Rectal smooth muscle tissue (tissue), 1 donor: ENCODE results near the gene ACTA2.

ENCODE experiments used
- H3K27ac ChIP-seq: one replicate; pipeline ENCODE4 v1.7.0; 2013; ENCODE audit warnings: low read depth, low read length, inconsistent platforms
- H3K27me3 ChIP-seq: one replicate; pipeline ENCODE4 v1.7.0; 2013; ENCODE audit warnings: low read length; ENCODE audit not compliant: control insufficient read depth, insufficient read depth
- H3K36me3 ChIP-seq: one replicate; pipeline ENCODE4 v1.7.0; 2013; ENCODE audit warnings: low read length; ENCODE audit not compliant: control insufficient read depth, insufficient read depth
- H3K4me1 ChIP-seq: one replicate; pipeline ENCODE4 v1.7.0; 2013; ENCODE audit warnings: low read length; ENCODE audit not compliant: control insufficient read depth, insufficient read depth
- H3K4me3 ChIP-seq: one replicate; pipeline ENCODE4 v1.7.0; 2013; ENCODE audit warnings: low read length
- H3K9ac ChIP-seq: one replicate; pipeline ENCODE4 v1.7.0; 2013; ENCODE audit warnings: low read length

The ACTA2 gene

DNA sequence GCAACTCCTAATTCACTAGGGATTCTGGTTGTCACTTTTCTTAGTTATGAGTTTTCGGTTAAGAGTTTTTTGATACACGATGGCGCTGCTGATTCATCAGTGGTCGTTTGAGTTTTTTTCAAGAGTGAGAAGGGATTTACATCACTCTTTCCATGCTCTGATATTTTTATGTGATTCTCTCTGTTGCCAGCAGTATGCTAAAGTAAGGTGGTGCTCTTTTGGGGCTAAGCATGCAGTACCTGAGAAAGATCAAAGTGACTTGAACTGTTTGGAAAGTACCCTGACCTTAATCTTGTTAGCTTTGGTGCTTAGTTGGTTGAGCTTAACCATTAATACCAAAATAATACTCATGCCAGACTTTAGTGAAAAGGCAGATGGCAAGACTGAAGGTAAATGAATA lies 44.4 kb downstream of the ACTA2 start:
- Histone ChIP-seq H3K27me3 (no peaks in the 10 kb centered on the region), H3K4me3 (no peak overlapping the region), H3K4me1 (no peaks in the 10 kb centered on the region), H3K27ac (no peak overlapping the region), H3K36me3 (peaks cover 2% of the 10 kb centered on the region), H3K9ac (no peak overlapping the region)

GRCh38 chr10:88906921-88907320 lies 45.7 kb downstream of the ACTA2 start:
- H3K36me3 ChIP-seq, result peaks cover 2% of the 10 kb centered on the region
- no peak overlapping the region for H3K9ac ChIP-seq
- H3K4me1 ChIP-seq, result no peaks in the 10 kb centered on the region
- no peaks in the 10 kb centered on the region for H3K27me3 ChIP-seq
- no peak overlapping the region for H3K27ac ChIP-seq
- no peak overlapping the region for H3K4me3 ChIP-seq

DNA sequence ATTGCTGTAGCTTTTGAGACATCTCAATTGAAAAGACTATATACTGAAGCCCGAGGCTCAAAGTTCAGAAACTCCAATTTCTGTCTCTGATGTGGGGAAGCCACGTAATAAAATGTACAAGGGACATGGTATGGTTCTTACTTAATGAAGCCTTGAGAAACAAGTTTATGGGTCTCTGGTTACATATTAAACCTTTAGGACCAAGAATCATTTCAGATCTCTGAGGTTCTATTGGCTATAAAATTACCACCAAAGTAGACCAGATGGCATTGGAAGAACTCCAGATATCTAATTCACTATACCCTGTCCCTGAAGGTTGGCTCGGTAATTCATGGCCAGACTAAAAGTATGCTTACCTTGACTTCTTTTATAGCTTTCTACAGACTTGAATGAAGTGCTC lies 48.9 kb downstream of the ACTA2 start:
- Histone ChIP-seq H3K9ac (no peak overlapping the region), H3K4me1 (no peaks in the 10 kb centered on the region), H3K27me3 (no peaks in the 10 kb centered on the region), H3K4me3 (no peak overlapping the region), H3K27ac (no peak overlapping the region), H3K36me3 (peaks cover 2% of the 10 kb centered on the region)

DNA sequence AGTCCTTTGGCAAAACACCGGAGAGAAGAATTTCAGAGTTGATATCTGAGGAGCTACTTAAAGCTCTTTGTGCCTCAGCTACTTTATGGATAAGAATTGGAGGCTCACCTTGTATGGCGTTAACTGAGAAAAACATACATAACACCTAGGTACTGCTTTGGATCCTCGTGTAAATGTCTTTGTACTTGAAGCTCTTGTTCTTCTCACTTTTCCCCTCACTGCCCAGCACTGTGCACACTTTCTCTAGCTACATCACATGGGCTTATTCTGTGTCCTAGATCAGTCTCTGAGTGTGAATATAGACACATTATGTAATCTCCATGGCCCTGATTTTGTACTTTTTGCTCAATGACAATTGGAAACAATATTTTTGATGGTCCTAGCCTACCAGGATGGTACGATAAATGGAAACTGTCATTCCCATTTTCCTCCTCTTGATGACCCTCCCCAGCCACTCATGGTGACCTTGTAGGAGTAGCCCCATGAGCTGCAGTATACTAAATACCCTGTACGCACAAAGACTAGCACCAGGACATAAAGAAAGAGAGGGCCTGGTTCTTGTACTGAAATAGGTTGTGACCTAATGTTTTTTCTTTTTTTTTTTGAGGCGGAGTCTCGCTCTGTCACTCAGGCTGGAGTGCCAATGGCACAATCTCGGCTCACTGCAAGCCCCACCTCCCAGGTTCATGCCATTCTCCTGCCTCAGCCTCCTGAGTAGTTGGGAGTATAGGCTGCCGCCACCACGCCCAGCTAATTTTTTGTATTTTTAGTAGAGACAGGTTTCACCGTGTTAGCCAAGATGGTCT lies 50.4 kb downstream of the ACTA2 start:
- no peaks in the 10 kb centered on the region for H3K4me1 ChIP-seq
- peaks cover 2% of the 10 kb centered on the region for H3K36me3 ChIP-seq

DNA sequence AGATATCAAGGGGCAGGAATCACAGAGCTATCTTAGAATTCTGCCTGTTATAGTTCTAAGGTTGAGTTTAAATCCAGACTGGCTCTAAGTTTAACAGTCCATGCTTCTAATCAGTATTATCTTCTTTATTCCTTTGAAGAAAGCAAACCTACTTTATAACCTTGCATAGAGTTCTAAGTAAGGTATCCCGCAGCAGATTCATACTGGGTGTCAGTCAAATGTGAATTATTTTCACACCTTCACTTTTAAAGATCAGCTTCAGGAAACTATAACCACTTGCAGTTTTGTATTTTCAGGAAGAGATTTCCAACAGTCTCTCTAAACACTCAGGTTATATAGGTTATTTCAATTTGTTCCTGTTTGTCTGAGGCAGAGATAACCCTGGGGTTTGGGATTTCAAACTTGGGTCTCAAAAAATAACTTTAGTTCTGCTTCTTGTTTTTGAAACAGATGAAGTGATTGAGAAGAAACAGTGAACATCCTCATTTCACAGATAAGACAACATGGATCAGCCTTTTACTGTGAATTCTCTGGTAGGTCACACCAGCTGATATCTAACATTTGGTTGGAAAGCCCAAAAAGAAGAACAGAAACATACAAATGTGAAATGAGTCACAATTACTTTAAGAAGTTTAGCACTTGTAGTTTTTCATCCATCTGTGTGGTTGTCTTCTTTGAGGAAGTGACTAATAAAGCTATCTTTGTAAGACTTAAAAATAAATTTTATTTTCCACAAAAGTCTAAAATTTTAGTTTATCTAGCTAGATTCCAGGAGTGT lies 51.2 kb downstream of the ACTA2 start:
- Histone ChIP-seq H3K27me3 (no peaks in the 10 kb centered on the region), H3K9ac (no peak overlapping the region), H3K4me1 (peaks cover 1% of the 10 kb centered on the region), H3K4me3 (no peak overlapping the region), H3K36me3 (no peaks in the 10 kb centered on the region), H3K27ac (no peak overlapping the region)

More for the DNA sequence above, 50.4 kb downstream of the ACTA2 start:
- Histone ChIP-seq H3K9ac (no peak overlapping the region), H3K27me3 (no peaks in the 10 kb centered on the region), H3K27ac (peak overlapping the region; percentile 6), H3K4me3 (no peak overlapping the region)

DNA sequence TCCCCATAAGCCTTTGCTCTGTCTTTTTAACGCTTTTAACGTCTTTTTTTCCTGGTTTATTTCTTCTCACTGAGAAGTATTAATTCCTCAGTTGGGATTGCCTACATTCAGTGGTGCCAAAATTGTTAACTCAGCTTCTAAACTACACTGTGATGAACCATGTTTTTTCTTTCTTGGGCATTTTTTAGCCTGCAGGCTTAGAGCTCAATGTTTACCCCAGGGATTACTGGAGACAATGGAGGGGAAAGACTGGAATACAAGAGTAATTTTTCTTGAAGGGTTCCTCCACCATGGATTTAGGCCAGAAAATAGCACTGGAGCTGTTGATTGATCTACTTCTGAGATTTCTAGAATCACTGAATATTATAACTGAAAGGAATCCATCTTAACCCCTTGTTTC lies 52.7 kb downstream of the ACTA2 start:
- H3K4me3 ChIP-seq, result no peak overlapping the region
- H3K9ac ChIP-seq, result no peak overlapping the region
- H3K27me3 ChIP-seq, result no peaks in the 10 kb centered on the region
- H3K36me3 ChIP-seq, result peaks cover 4% of the 10 kb centered on the region
- no peak overlapping the region for H3K27ac ChIP-seq
- peaks cover 3% of the 10 kb centered on the region for H3K4me1 ChIP-seq

GRCh38 chr10:88898727-88899126 lies 53.8 kb downstream of the ACTA2 start:
- H3K27ac ChIP-seq, result no peak overlapping the region
- peaks cover 6% of the 10 kb centered on the region for H3K36me3 ChIP-seq
- H3K4me1 ChIP-seq, result peaks cover 3% of the 10 kb centered on the region
- H3K4me3 ChIP-seq, result no peak overlapping the region
- no peaks in the 10 kb centered on the region for H3K27me3 ChIP-seq
- no peak overlapping the region for H3K9ac ChIP-seq

DNA sequence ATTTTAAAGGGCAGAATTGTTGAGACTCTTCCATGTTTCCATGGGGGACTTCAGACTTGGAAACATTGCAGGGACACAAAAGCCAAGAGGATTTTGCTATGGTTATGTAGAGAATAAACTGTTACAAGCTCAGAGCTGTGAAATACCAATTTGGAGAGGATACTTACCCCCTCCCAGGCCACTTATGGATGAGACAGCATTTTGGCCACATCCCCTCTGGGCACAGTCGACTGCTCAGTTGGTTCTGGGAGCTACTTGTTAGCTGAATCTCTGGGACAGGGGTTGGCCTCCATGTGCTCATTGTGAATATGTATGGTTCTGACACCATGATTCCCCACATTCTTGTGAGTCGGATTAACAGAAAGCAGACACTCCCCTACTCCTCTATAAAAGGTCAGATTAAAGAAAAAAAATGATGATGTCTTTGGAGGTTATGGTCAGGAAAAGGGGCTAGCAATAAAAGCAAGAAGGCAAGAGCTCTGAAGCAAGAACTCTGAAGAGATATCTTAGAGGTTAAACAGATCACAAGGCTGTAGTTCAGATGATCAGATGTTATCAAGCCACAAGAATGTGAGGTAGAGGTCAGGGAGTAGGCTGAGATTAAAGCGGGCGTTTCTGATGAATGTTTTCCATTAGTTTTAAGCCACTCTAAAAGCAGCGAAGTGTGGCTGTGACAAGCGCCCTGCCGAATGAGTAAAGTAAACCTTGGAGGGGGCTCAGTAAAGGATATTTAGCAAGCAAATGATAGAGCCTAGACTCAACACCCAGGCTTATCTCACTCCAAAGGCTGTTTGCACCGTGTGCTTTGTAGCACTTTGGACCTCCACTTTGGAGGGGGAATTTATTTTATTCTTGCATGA lies 55.3 kb downstream of the ACTA2 start:
- no peak overlapping the region for H3K9ac ChIP-seq
- no peak overlapping the region for H3K4me3 ChIP-seq
- peak overlapping the region; percentile 56 for H3K27ac ChIP-seq
- H3K4me1 ChIP-seq, result peaks cover 3% of the 10 kb centered on the region
- H3K36me3 ChIP-seq, result peaks cover 6% of the 10 kb centered on the region
- no peaks in the 10 kb centered on the region for H3K27me3 ChIP-seq

GRCh38 chr10:88896372-88896993 lies 56.1 kb downstream of the ACTA2 start:
- Histone ChIP-seq H3K4me3 (no peak overlapping the region), H3K27ac (peak overlapping the region; percentile 56), H3K36me3 (peaks cover 6% of the 10 kb centered on the region), H3K4me1 (peaks cover 3% of the 10 kb centered on the region), H3K9ac (no peak overlapping the region), H3K27me3 (no peaks in the 10 kb centered on the region)

GRCh38 chr10:88895250-88895649 lies 57.3 kb downstream of the ACTA2 start:
- H3K9ac ChIP-seq, result no peak overlapping the region
- H3K4me3 ChIP-seq, result peak overlapping the region; percentile 21
- no peaks in the 10 kb centered on the region for H3K27me3 ChIP-seq
- H3K4me1 ChIP-seq, result peaks cover 3% of the 10 kb centered on the region
- peaks cover 6% of the 10 kb centered on the region for H3K36me3 ChIP-seq
- no peak overlapping the region for H3K27ac ChIP-seq

DNA sequence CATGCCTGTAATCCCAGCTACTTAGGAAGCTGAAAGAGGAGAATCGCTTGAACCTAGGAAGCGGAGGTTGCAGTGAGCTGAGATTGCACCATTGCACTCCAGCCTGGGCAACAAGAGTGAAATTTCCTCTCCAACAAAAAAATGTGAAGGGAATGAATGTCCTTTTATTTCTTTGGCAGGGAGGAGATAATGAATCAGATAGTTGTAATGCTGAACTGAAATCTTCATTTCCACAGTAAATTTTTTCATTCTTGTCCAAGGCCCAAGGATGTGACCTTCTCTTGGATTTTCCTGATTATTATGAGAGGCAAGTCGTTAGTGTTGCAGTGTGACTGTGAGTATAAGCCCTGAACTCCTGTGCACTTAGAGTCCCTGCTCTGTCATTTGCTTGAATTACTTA lies 59.0 kb downstream of the ACTA2 start:
- peaks cover 3% of the 10 kb centered on the region for H3K4me1 ChIP-seq

More for the DNA sequence above, 59.0 kb downstream of the ACTA2 start:
- Histone ChIP-seq H3K9ac (no peak overlapping the region), H3K36me3 (peaks cover 6% of the 10 kb centered on the region), H3K4me3 (no peak overlapping the region), H3K27ac (no peak overlapping the region), H3K27me3 (no peaks in the 10 kb centered on the region)
